Neuron (in vitro differentiated cells): ENCODE data around the gene LONP1.
"Not testable (repeated sequence)": the region's sequence is repeated elsewhere in the genome, so short reads cannot be mapped to it uniquely, and the experiment has no call there.

Experiments
- H2AFZ ChIP-seq: one replicate; pipeline ENCODE4 v1.6.1; 2013; ENCODE audit warnings: low read depth, mild to moderate bottlenecking, inconsistent platforms, low read length, moderate library complexity
- H3K27me3 ChIP-seq: one replicate; pipeline ENCODE4 v1.6.1; 2013; ENCODE audit warnings: low read length; ENCODE audit not compliant: insufficient read depth
- H3K36me3 ChIP-seq: one replicate; pipeline ENCODE4 v1.6.1; 2013; ENCODE audit warnings: low read length; ENCODE audit not compliant: insufficient read depth
- H3K4me1 ChIP-seq: one replicate; pipeline ENCODE4 v1.6.1; 2013; ENCODE audit warnings: low read length; ENCODE audit not compliant: insufficient read depth
- H3K4me3 ChIP-seq: 2 replicates; pipeline ENCODE4 v1.5.1; 2013; ENCODE audit warnings: mild to moderate bottlenecking, low read length, moderate library complexity
- H3K9me3 ChIP-seq: one replicate; pipeline ENCODE4 v1.6.1; 2013; ENCODE audit warnings: low read length

LONP1 gene

DNA sequence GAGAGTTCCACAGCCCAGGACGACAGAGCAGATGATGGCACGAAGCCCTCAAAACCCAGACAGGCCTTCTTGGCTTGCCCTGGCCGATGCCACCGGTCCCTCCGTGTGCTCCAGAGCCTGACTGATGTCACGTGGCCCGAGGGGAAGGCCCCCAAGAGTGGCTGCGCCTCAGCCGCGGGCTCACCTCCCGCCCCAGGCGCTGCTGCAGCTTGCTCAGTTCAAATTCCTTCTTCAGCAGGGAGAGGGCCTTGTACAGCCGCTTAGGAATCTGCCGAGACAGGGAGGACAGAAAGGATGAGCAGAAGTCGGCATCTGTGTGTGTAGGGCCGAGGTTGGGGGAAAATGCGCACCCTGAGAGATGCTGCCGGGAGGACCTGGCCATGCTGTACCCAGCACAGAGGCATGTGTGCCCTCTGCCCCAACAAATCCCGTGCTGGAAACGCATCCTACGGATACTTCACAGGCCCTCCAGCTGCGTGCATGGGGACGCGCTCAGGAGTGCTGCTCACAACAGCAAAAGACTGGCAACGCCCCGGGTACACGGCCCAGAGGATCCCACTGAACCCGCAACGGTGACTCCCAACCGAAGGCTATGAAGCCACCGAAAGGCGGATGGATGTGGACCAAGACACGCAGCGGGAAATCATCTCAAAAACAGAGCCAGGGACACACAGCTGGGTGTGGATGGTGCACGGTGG is 12.9 kb downstream of the LONP1 start:
- Histone ChIP-seq H3K27me3 (no peaks in the 10 kb centered on the region), H3K36me3 (peaks cover 72% of the 10 kb centered on the region), H3K4me3 (no peak overlapping the region), H3K4me1 (no peaks in the 10 kb centered on the region), H2AFZ (no peak overlapping the region), H3K9me3 (peaks cover 5% of the 10 kb centered on the region)

DNA sequence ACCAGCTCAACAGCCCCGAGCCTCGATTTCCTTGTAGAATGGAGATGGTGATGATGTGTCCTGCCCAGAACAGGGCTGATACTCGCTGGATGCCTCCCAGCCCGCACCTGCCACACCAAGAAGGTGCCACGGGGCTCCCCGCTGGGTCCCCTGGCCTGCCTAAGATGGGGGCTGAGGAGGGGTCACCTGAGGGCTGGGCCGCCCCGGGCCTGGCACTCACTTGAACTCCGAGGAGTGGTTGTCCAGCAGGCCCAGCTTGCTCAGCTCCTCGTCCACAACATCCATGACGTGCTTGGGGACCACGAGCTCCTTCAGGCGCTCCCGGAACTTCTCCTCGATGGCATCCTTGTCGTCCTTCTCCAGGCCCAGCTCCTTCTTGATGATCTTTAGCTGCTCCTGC is 14.4 kb downstream of the LONP1 start:
- H3K27me3 ChIP-seq, result no peaks in the 10 kb centered on the region
- peaks cover 7% of the 10 kb centered on the region for H3K9me3 ChIP-seq
- no peak overlapping the region for H3K4me3 ChIP-seq
- H3K36me3 ChIP-seq, result peaks cover 64% of the 10 kb centered on the region
- no peak overlapping the region for H2AFZ ChIP-seq
- H3K4me1 ChIP-seq, result no peaks in the 10 kb centered on the region

DNA sequence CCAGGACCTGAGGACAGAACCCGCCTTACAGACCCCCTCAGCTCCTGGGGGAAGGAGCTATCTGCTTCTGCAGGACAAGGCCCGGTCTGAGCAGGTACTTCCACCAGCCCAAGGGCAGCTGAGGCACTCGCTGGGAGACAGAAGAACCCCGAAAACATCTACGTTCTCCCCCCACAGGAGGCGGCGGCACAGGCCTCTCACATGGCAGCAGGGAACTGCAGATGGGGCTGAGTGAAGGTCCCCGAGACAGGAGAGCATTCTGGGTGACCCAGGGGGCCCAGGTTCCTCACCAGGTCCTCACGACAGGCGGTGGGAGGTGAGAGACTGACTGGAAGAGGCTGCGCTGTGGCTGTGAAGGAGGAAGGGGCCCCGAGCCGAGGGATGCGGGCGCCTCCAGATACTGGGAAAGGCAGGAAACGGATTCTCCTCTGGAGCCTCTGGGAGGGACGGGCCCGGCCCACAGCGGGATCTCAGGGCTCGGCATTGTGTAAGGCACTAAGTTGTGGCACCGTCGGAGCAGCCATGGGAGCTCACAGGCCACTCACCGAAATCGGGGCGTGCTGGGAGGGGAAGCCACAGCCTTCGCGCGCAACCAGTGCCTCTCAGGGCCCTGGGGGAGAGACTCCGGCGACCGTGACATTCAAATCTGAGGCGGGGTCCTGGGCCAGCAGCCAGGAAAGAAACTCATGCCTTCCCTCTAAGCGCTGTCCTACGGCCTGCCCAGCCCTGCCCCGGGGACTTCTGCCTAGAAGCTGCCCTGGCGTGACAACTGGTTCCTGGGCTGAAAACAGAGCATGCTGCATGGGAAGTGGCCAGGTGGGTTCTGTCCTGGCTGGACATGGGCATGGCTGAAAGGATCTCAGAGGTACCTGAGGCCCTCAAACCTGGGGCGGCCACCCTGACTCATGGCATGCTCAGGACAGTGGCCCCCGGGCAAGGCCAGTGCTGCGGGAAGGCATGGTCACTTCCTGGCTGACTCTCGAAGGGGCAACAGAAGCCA is 15.8 kb downstream of the LONP1 start:
- peaks cover 62% of the 10 kb centered on the region for H3K36me3 ChIP-seq
- no peak overlapping the region for H3K4me3 ChIP-seq

DNA sequence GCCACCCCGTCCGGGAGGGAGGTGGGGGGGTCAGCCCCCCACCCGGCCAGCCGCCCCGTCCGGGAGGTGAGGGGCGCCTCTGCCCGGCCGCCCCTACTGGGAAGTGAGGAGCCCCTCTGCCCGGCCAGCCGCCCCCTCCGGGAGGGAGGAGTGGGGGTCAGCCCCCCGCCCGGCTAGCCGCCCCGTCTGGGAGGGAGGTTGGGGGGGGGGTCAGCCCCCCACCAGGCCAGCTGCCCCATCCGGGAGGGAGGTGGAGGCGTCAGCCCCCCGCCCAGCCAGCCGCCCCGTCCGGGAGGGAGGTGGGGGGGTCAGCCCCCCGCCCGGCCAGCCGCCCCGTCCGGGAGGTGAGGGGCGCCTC is 17.9 kb downstream of the LONP1 start:
- not testable (repeated sequence) for H3K9me3 ChIP-seq, H3K4me3 ChIP-seq, H3K27me3 ChIP-seq, H3K4me1 ChIP-seq, H2AFZ ChIP-seq
- peaks cover 61% of the 10 kb centered on the region for H3K36me3 ChIP-seq

More for the DNA sequence above, 15.8 kb downstream of the LONP1 start:
- Histone ChIP-seq H3K27me3 (no peaks in the 10 kb centered on the region), H3K9me3 (peaks cover 7% of the 10 kb centered on the region), H2AFZ (no peak overlapping the region), H3K4me1 (no peaks in the 10 kb centered on the region)

DNA sequence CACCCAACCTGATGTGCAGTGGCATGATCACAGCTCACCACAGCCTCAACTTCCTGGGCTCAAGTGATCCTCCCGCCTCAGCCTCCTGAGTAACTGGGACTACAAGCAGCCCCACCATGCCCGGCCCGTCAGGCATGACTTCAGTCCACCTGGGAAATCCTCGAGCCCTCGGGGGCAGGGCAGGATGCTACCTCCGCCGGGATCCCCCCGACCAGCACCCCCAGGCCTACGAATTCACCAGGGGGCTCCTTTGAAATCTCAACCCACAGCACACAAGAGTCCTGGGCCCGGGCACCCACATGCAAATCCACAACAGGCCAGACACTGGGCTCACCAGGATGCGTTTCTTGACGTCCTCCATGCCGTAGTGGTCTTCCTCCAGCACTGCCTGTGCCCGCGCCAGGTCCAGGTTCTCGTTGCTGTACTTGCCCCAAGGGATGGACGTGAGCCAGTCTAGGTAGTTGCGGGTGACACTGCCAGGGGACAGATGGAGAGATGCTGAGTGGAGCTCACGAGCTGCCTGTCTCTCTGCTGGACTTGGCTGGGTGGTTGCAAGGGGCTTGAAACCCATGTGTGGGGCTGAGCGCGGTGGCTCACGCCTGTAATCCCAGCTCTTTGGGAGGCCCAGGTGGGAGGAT is 19.4 kb downstream of the LONP1 start:
- Histone ChIP-seq H3K27me3 (no peaks in the 10 kb centered on the region), H3K4me3 (no peak overlapping the region), H3K9me3 (peaks cover 7% of the 10 kb centered on the region), H2AFZ (no peak overlapping the region), H3K4me1 (no peaks in the 10 kb centered on the region), H3K36me3 (peaks cover 63% of the 10 kb centered on the region)

- Histone ChIP-seq H3K4me3 (no peak overlapping the region), H3K27me3 (no peaks in the 10 kb centered on the region), H3K4me1 (no peaks in the 10 kb centered on the region), H2AFZ (no peak overlapping the region), H3K9me3 (peaks cover 7% of the 10 kb centered on the region), H3K36me3 (peaks cover 63% of the 10 kb centered on the region)
Observed at GRCh38 chr19:5698635-5699422, 21.1 kb downstream of the LONP1 start.

GRCh38 chr19:5697890-5698634 is 21.9 kb downstream of the LONP1 start:
- H3K4me1 ChIP-seq, result no peaks in the 10 kb centered on the region
- H3K27me3 ChIP-seq, result no peaks in the 10 kb centered on the region
- no peak overlapping the region for H3K4me3 ChIP-seq
- peaks cover 2% of the 10 kb centered on the region for H3K9me3 ChIP-seq
- H3K36me3 ChIP-seq, result peaks cover 63% of the 10 kb centered on the region
- H2AFZ ChIP-seq, result no peak overlapping the region

DNA sequence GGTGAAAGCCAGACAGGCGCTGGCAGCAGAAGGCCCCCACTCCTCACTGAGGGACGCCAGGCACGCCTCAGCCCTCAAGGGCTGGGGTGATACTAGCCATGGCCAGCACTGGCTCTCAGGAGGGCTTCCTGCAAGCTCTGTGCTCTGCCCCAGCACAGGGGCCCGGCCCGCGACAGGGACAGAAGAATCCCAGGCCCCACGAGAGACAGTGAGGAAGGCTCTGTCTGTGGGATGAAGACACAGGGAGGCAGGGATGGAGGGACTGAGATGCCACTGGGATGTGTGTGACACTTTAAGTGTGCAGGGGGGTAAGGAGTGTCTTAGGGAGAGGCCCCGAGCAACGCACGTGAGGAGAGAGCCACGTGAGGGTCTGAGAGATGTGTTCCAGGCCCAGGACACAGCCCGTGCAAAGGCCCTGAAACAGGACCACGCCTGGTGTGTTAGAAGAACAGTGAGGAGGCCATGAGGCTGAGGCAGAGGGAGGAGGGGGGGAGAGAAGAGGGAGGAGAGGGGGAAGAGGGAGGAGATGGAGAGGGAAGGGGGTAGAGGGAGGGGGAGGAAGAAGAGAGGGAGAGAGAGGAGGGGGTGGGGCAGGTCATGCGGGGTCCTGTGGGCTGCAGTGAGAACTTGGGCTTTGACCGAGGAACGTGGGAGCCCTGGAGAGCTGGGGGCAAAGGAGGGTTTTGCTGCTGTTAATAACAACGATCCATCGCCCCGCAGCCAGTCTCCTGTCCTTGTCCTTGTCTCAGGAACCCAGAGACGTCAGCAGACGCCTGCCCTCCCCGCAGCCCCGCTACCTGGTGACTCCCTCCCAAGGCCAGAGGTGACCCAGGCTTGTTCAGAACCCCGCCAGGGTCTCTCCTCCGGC is 22.7 kb downstream of the LONP1 start:
- H2AFZ ChIP-seq, result no peak overlapping the region
- peaks cover 70% of the 10 kb centered on the region for H3K36me3 ChIP-seq
- no peaks in the 10 kb centered on the region for H3K4me1 ChIP-seq
- H3K9me3 ChIP-seq, result peaks cover 2% of the 10 kb centered on the region
- H3K4me3 ChIP-seq, result no peak overlapping the region
- H3K27me3 ChIP-seq, result no peaks in the 10 kb centered on the region

DNA sequence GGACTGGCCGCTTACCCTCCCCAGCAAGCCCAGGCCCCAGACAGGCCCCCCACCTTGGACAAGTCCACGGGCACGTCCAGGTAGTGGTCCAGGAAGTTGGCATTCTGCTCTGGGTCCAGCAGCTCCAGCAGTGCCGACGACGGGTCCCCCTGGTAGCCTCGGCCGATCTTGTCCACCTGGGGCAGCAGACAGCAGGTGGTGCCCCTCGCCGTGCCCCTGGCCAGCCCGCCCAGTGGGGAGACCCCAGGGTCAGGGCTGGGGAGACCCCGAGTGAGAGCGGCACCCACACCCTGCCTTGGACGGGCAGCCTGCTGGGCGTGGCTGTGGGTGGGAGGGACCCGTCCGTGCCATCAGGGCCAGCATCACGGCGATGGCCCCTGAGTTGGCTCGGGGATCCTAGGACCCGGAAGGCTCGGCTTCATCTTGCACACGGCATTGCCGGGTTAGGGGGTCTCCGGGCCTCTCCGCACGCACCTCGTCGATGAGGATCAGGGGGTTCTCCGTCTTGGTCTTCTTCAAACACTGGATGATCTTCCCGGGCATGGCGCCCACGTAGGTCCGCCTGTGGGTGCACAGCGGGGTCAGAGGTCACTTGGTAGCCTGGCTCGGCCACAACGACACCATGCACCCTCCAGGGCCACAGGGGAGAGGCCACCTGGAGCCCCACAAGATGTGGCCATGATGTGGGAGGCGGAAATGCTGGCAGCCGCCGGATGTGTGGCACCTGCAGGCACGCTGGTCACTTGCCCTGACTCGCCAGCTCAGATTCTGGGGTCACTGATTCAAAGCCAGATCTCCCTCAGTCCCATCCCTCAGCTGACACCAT is 23.5 kb downstream of the LONP1 start:
- Histone ChIP-seq H3K4me3 (no peak overlapping the region), H3K9me3 (peaks cover 2% of the 10 kb centered on the region), H3K4me1 (peaks cover 6% of the 10 kb centered on the region), H2AFZ (no peak overlapping the region), H3K27me3 (no peaks in the 10 kb centered on the region), H3K36me3 (peaks cover 78% of the 10 kb centered on the region)

GRCh38 chr19:5695649-5696195 is 24.2 kb downstream of the LONP1 start:
- Histone ChIP-seq H3K27me3 (no peaks in the 10 kb centered on the region), H2AFZ (no peak overlapping the region), H3K4me1 (peaks cover 11% of the 10 kb centered on the region), H3K4me3 (no peak overlapping the region), H3K36me3 (peaks cover 77% of the 10 kb centered on the region), H3K9me3 (no peaks in the 10 kb centered on the region)
